NCI-H69 (cell line): Measurements from ENCODE around the gene PRKCZ.

Experiments
- DNase-seq: peaks from one replicate; lab custom pipeline; 2025; lab: John Stamatoyannopoulos, UW

The PRKCZ gene

GRCh38 chr1:2179283-2180013 is 129.2 kb downstream of the PRKCZ start:
- peak; percentile 78 for DNase-seq

DNA sequence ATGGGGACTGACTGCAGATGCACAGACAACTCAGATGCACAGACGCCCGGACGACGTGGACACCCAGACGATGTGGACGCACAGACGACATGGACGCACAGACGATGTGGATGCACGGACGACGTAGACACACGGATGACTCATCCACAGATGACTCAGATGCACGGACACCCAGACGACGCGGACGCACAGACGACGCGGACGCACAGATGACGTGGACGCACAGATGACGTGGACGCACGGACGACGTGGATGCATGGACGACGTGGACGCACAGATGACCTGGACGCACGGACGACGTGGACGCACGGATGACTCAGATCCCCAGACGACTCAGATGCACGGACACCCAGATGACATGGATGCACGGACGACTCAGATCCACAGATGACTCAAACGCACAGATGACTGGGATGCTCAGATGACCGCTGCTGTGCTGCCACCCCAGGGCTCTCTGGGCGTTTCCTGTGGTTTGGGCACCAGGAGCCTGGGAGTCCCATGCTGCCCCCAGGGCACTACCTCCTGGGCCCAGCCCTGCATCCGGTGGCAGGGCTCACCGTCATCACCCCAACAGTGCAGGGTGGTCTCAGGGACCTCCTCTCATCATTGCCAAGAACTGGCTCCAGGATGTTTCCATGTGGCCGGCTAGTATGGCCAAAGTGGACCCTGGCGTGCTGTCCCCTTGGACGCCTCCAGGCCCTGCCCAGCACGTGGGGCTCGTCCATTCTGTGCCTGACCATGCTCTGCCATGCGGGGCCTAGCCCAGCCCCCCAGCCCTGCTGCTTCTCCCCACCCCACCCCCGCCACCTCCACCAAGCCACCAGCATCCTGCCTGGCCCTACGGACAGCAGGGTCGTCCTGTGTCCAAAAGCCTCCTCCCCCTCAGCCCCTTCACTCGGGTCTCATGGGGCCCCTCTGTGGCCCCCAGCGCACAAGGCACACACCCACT is 130.4 kb downstream of the PRKCZ start:
- DNase-seq: no peak

- no peak for DNase-seq
Measured at GRCh38 chr1:2181271-2181670, 131.1 kb downstream of the PRKCZ start.

GRCh38 chr1:2181752-2182151 is 131.5 kb downstream of the PRKCZ start:
- DNase-seq: peak; percentile 4

- DNase-seq: no peak
Measured at GRCh38 chr1:2182376-2182775, 132.2 kb downstream of the PRKCZ start.

DNA sequence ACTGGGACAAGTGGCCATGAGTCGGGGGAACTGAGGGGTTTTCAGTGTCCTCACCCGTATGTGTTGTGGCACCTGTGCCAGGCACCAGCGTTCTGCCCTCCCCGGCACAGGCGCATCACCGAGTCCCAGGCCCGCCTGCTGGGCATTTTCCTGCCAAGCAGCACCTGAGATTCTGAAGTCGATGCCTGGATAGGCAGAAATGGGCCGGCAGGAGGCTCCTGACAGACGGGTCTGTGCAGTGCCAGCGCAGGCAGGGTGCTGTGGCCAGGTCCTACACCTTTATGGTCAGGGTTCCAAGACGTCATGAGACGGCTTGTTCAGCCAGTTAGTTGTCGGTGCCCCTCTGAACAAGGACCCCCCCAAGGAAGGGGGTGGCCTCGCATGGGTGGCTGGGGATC is 133.7 kb downstream of the PRKCZ start:
- no peak for DNase-seq

DNA sequence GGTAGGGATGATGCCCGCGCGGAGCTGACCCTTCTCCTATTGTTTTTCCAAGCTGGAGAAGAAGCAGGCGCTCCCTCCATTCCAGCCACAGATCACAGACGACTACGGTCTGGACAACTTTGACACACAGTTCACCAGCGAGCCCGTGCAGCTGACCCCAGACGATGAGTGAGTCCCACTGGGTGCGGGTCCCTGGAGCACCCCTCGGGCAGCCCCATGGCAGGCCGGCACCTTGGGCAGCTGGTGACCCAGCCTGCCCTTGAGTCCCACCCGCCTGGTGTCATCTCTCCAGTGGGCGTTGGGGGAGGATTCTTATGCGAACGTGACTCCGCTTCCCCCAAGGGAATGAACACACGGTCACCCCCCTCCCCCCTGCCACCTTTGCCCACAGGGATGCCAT is 134.3 kb downstream of the PRKCZ start:
- DNase-seq: no peak

GRCh38 chr1:2184934-2185333 is 134.7 kb downstream of the PRKCZ start:
- DNase-seq: no peak

DNA sequence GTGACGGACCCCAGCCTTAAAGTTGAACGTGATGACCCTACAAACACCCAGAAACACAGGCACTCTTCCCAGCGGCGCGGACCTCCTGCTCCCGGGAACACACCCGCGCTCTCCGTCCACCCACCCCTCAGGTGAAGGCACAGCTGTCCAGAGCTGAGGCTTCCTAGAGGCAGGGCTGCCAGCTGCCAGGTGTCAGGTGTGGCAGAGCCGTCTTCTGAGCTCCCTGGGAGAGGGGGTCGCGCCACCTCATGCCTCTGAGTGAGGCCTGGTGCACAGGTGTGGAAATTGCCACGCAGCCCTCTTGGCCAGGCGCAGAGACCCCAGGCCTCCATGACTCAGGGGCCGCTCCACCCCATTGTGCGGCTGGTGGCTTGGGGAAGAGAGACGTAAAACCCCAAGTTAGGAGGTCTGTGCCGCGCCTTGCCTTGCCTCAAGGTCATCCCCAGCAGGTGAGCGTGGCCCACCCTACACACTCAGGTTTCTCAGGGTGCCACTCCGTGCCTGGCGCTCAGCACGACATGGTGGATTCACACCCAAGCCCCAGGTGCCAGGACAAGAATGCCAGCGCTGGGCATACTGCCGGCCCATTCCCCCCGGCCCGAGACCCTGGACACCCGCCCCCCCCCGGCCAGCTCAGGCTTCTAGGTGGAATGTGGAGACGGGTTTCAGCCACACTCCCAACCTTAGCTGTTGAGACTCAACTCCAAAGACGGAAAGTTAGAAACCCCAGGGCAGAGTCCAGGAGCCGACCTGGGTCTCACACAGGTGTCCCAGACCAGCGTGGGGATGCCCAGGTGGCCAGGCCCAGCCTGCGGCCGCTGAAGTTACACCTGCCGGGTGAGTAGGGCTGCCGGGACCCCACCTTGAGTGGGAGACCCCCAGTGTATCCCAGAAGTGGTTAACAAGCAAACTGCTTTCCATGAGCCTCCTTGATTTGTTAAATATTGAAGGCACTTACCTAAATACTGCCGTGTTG is 136.0 kb downstream of the PRKCZ start:
- DNase-seq: no peak

DNA sequence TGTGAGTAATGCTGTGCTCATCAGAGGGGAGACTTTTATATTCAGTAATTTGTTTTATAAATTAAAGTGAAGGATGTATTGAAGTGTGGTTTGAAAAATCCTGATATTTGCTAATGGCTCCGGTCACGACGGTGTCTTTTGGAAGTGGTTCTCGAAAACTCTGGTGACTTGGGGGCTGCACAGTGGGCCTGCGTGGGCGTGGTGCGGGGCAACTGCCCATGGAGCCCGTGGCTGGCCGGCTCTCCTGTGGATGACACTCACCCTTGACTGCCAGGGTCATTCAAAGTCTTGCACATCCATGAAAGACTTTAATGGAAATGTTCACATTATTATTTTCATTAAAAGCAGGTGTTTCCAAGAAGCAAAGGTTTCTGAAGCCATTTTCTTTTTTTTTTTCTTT is 136.7 kb downstream of the PRKCZ start:
- DNase-seq: no peak

- no peak for DNase-seq
Measured at GRCh38 chr1:2187619-2188018, 137.4 kb downstream of the PRKCZ start.

GRCh38 chr1:2188336-2188735 is 138.1 kb downstream of the PRKCZ start:
- DNase-seq: no peak

- peak; percentile 94 for DNase-seq
Measured at GRCh38 chr1:2189459-2190425, 139.5 kb downstream of the PRKCZ start.

DNA sequence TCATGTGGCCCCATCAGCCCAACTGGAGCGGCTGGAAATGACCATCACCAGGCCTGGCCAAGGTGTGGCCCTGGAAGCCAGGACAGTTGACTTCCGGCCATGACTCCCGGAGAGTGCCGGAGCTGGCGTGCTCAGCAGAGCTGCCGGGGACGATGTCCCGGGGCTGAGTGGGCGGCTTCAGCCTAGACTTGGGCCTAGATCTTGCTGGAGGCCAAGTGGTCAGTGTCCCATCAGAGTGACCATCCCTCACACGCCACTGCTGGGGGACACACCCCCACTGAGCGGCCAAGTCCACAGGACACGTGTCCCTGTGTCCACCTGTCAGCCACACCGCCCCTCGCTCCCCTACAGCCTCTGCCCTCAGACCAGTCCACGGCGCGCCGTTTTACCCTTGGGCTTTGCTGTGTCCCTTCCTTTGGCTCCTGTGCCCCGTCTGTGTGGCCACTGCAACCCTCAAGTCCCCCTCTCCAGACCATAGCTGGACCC is 140.3 kb downstream of the PRKCZ start:
- DNase-seq: no peak

- DNase-seq: no peak
Measured at GRCh38 chr1:2192031-2192995, 142.1 kb downstream of the PRKCZ start.

- DNase-seq: peak; percentile 18
Measured at GRCh38 chr1:2193514-2194281, 143.5 kb downstream of the PRKCZ start.

GRCh38 chr1:2194319-2194897 is 144.2 kb downstream of the PRKCZ start, which contains the start of gene FAAP20:
Gene FAAP20 (minus strand): TSS chr1:2194772. CDS start chr1:2194749, 23 bp downstream.
- DNase-seq: peak; percentile 76
